CD14-positive monocyte (primary cell): Measurements from ENCODE around the gene ATP1A3. TPM values are rescaled to one million over a fixed set of nuclear protein-coding genes. Genes with fewer than 3 reads are reported as not detected.

Experiments
- DNase-seq, 3 donors: peaks; one replicate each; pipeline ENCODE4 v3.0.0-alpha.2; 2011 to 2022
- H2AFZ ChIP-seq: 2 replicates; pipeline ENCODE4 v1.6.0; 2012; ENCODE audit warnings: mild to moderate bottlenecking, low read depth, low read length, inconsistent platforms; ENCODE audit not compliant: insufficient read depth, poor library complexity, severe bottlenecking
- H3K27ac ChIP-seq, 2 donors: 1 replicate in 1 of 2; 2 replicates in 1 of 2; pipeline ENCODE4 v1.5.1; 2012 to 2013; ENCODE audit warnings: low read length in 2 of 2, control low read depth in 1 of 2, inconsistent platforms in 1 of 2, low read depth in 1 of 2, mild to moderate bottlenecking in 1 of 2
- H3K27me3 ChIP-seq, 2 donors: one replicate each; pipeline versions ENCODE4 v1.6.0 to v1.6.1; 2011 to 2013; ENCODE audit warnings: low read length in 2 of 2; ENCODE audit not compliant: control insufficient read depth in 2 of 2, insufficient read depth in 2 of 2
- H3K36me3 ChIP-seq, 2 donors: replicated peaks in 1 of 2; 1 replicate in 1 of 2; 2 replicates in 1 of 2; pipeline versions ENCODE4 v1.5.1 to v1.6.1; 2012 to 2013; ENCODE audit warnings: low read length in 2 of 2, control low read depth in 1 of 2, inconsistent platforms in 1 of 2, mild to moderate bottlenecking in 1 of 2; ENCODE audit not compliant: insufficient read depth in 2 of 2, control insufficient read depth in 1 of 2
- H3K4me1 ChIP-seq, 2 donors: 1 replicate in 1 of 2; 2 replicates in 1 of 2; pipeline versions ENCODE4 v1.5.1 to v1.6.1; 2012 to 2013; ENCODE audit warnings: low read length in 2 of 2, control low read depth in 1 of 2, inconsistent platforms in 1 of 2, mild to moderate bottlenecking in 1 of 2, moderate library complexity in 1 of 2; ENCODE audit not compliant: insufficient read depth in 2 of 2, control insufficient read depth in 1 of 2
- H3K4me2 ChIP-seq: replicated peaks from 2 replicates; pipeline ENCODE3; 2012; ENCODE audit warnings: low read length, moderate library complexity, mild to moderate bottlenecking; ENCODE audit not compliant: poor library complexity, severe bottlenecking; ENCODE audit errors: extremely low read depth
- H3K4me3 ChIP-seq, 3 experiments: fragments of 200-600 bp in 1 of 3; sonication (generic) in 1 of 3; replicated peaks in 1 of 3; 1 replicate in 2 of 3; 2 replicates in 1 of 3; pipeline ENCODE4 v1.5.1; 2011 to 2013; ENCODE audit warnings: low read length in 3 of 3, mild to moderate bottlenecking in 3 of 3, control low read depth in 2 of 3, low read depth in 2 of 3, inconsistent platforms in 1 of 3, moderate library complexity in 1 of 3
- H3K79me2 ChIP-seq: 2 replicates; pipeline ENCODE4 v1.6.0; 2012; ENCODE audit warnings: mild to moderate bottlenecking, control low read depth, inconsistent platforms, low read length, moderate library complexity; ENCODE audit not compliant: insufficient read depth
- H3K9ac ChIP-seq: 2 replicates; pipeline ENCODE4 v1.6.0; 2017; ENCODE audit warnings: low read length, mild to moderate bottlenecking; ENCODE audit not compliant: insufficient read depth, poor library complexity, severe bottlenecking
- H3K9me3 ChIP-seq, 2 donors: replicated peaks in 1 of 2; 1 replicate in 1 of 2; 2 replicates in 1 of 2; pipeline versions ENCODE4 v1.5.1 to v1.6.1; 2012 to 2013; ENCODE audit warnings: low read length in 2 of 2, control low read depth in 1 of 2; ENCODE audit not compliant: control insufficient read depth in 1 of 2, insufficient read depth in 1 of 2
- H4K20me1 ChIP-seq: 2 replicates; pipeline ENCODE4 v1.6.0; 2012; ENCODE audit warnings: mild to moderate bottlenecking, low read length, control low read depth, moderate library complexity; ENCODE audit not compliant: insufficient read depth
- H3K27ac Mint-ChIP-seq, 7 donors: one replicate each; pipeline ENCODE4 v1.8.0; 2020; ENCODE audit warnings: mild to moderate bottlenecking in 7 of 7, mixed read lengths in 7 of 7, moderate library complexity in 6 of 7, inconsistent platforms in 2 of 7
- H3K27me3 Mint-ChIP-seq, 3 donors: one replicate each; pipeline ENCODE4 v1.8.0; 2021 to 2022; ENCODE audit warnings: low read depth in 3 of 3, mild to moderate bottlenecking in 3 of 3, mixed read lengths in 3 of 3, moderate library complexity in 3 of 3, inconsistent platforms in 1 of 3
- H3K36me3 Mint-ChIP-seq, 2 donors: one replicate each; pipeline ENCODE4 v1.8.0; 2020; ENCODE audit warnings: mixed read lengths in 2 of 2, inconsistent platforms in 1 of 2, mild to moderate bottlenecking in 1 of 2
- H3K4me1 Mint-ChIP-seq: one replicate; pipeline ENCODE4 v1.8.0; 2020; ENCODE audit warnings: mild to moderate bottlenecking, mixed read lengths
- H3K4me3 Mint-ChIP-seq, 2 donors: one replicate each; pipeline ENCODE4 v1.8.0; 2020; ENCODE audit warnings: mild to moderate bottlenecking in 2 of 2, mixed read lengths in 2 of 2, moderate library complexity in 1 of 2
- H3K9me3 Mint-ChIP-seq, 7 donors: one replicate each; pipeline ENCODE4 v1.8.0; 2020 to 2022; ENCODE audit warnings: mixed read lengths in 7 of 7, mild to moderate bottlenecking in 6 of 7, moderate library complexity in 6 of 7, inconsistent platforms in 2 of 7
- WGBS: methylation state at CpG from one replicate; pipeline ENCODE4 v1.1.5; 2013; ENCODE audit warnings: missing lambda C conversion rate; ENCODE audit not compliant: insufficient coverage; 5-methylcytosine and 5-hydroxymethylcytosine counted together
- intact Hi-C, 2 donors: fragments of 100-400 bp; cut with micrococcal nuclease; formaldehyde crosslinking; loops; one replicate each; pipeline versions ENCODE4 v1.15.0 to v1.15.1; 2023
- polyA plus RNA-seq, 3 donors: library from polyadenylated mRNA; depleted of rRNA in 1 of 3; unstranded in 2 of 3; stranded (reverse) in 1 of 3; fragments of 300-500 nt in 2 of 3; fragments of >200 nt in 1 of 3; fragmentation: Illumina TruSeq in 2 of 3; gene quantifications; 1 replicate in 2 of 3; 2 replicates in 1 of 3; pipeline ENCODE4 v1.2.3, GENCODE V29; 2012 to 2021
- TF ChIP-seq, protein P1 (sequence below): fragments of 200-600 bp; IDR thresholded peaks from one replicate; pipeline ENCODE4 v1.8.0; 2022; ENCODE audit warnings: antibody characterized with exemption, mild to moderate bottlenecking

Gene ATP1A3
- polyA plus RNA-seq, 3 donors = 0.07 to 0.10 TPM; not detected in 1

DNA sequence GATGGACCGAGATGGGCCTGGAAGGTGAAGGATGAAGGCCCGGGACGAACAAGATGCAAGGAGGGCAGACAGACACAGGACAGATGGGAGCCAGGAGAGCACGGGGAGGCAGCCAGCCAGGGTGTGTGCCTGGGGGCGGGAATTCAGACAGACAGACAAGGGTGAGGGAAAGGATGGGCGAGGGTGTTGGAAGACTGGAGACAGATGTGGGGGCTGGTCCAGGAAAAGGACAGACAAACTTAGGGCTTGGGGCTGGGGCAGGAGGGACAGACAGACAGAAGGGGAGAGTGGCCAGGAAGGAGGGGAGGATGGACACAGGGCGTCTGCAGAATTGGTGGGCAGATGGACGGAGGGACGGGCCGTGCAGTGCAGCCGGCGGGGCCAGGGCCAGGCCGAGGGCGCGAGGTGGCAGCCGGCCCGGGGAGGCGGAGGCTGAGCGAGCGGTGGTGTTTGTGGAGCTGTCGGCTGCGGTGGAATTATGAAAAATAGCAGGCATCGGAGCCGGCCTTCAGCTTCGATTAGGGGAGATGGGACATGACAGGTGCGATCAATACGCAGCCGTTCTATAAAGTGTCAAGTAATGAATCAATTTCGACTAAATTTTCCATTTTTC is 61.2 kb downstream of the ATP1A3 start:
- H3K27ac Mint-ChIP-seq = no peak overlapping the region
- Histone ChIP-seq H3K4me1 (peaks cover 4 to 15% of the 10 kb centered on the region in 2 donors), H2AFZ (no peak overlapping the region), H3K9ac (no peak overlapping the region), H3K36me3 (no peaks in the 10 kb centered on the region), H3K79me2 (no peaks in the 10 kb centered on the region), H3K4me2 (no peak overlapping the region), H3K27me3 (peaks cover 23 to 64% of the 10 kb centered on the region in 2 donors), H4K20me1 (no peaks in the 10 kb centered on the region), H3K4me3 (no peak overlapping the region), H3K9me3 (peaks cover 0 to 24% of the 10 kb centered on the region in 2 donors), H3K27ac (no peak overlapping the region)
- H3K4me1 Mint-ChIP-seq = peaks cover 22% of the 10 kb centered on the region
- peaks cover 0 to 16% (median 2%) of the 10 kb centered on the region in 7 donors for H3K9me3 Mint-ChIP-seq
- 91% methylated on average over 27 of the region's 29 CpGs for WGBS
- peaks cover 17 to 75% (median 63%) of the 10 kb centered on the region in 3 donors for H3K27me3 Mint-ChIP-seq
- TF ChIP-seq, protein P1, sequence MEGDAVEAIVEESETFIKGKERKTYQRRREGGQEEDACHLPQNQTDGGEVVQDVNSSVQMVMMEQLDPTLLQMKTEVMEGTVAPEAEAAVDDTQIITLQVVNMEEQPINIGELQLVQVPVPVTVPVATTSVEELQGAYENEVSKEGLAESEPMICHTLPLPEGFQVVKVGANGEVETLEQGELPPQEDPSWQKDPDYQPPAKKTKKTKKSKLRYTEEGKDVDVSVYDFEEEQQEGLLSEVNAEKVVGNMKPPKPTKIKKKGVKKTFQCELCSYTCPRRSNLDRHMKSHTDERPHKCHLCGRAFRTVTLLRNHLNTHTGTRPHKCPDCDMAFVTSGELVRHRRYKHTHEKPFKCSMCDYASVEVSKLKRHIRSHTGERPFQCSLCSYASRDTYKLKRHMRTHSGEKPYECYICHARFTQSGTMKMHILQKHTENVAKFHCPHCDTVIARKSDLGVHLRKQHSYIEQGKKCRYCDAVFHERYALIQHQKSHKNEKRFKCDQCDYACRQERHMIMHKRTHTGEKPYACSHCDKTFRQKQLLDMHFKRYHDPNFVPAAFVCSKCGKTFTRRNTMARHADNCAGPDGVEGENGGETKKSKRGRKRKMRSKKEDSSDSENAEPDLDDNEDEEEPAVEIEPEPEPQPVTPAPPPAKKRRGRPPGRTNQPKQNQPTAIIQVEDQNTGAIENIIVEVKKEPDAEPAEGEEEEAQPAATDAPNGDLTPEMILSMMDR = no peak
- intact Hi-C loops = loop anchor here in 1 of 2 donors (5.0 kb wide), 1 partner anchor 51 kb away; the partner anchor contains the start of gene ARHGEF1
- peak overlapping the region in 1 of 2 donors; percentile 62 for H3K4me3 Mint-ChIP-seq
- H3K36me3 Mint-ChIP-seq = peaks cover 0 to 8% of the 10 kb centered on the region in 2 donors
- DNase-seq = no peak

DNA sequence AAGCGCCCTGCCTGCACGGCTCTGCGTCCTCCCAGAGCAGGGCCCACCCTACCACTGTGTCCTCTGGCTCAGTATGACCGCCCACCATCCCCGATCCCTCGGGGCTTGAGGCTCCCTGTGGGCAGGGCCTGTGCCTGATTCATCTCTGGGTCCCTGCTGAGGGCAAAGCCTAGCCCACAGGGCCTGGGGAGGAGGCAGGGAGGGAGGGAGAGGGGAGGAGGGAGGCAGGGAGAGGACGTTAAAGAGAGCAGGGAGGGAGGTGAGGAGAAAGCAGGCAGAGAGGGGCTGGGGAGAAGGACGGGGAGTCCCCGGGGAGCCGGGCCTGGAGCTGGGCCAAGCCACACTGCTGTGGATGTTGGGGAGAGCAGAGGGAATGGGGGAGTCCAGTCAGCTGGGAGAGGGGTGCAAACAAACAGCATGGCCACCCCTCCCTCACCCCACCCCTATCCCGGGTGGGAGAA is 61.7 kb downstream of the ATP1A3 start:
- H2AFZ ChIP-seq = no peak overlapping the region
- Mint-ChIP-seq H3K27ac (no peak overlapping the region), H3K4me3 (no peak overlapping the region), H3K36me3 (peaks cover 0 to 8% of the 10 kb centered on the region in 2 donors), H3K9me3 (peaks cover 0 to 16% (median 2%) of the 10 kb centered on the region in 7 donors), H3K27me3 (peaks cover 12 to 71% (median 60%) of the 10 kb centered on the region in 3 donors), H3K4me1 (peaks cover 22% of the 10 kb centered on the region)
- H3K4me3 ChIP-seq = no peak overlapping the region
- DNase-seq = no peak
- no peaks in the 10 kb centered on the region for H4K20me1 ChIP-seq
- H3K4me2 ChIP-seq = no peak overlapping the region
- H3K79me2 ChIP-seq = no peaks in the 10 kb centered on the region
- H3K4me1 ChIP-seq = peaks cover 4 to 15% of the 10 kb centered on the region in 2 donors
- no peak overlapping the region for H3K9ac ChIP-seq
- 69% methylated on average over 4 of the region's 11 CpGs for WGBS
- peaks cover 27 to 65% of the 10 kb centered on the region in 2 donors for H3K27me3 ChIP-seq
- TF ChIP-seq, protein P1 = no peak
- peaks cover 0 to 24% of the 10 kb centered on the region in 2 donors for H3K9me3 ChIP-seq
- no peak overlapping the region for H3K27ac ChIP-seq
- no peaks in the 10 kb centered on the region for H3K36me3 ChIP-seq
- intact Hi-C loops = loop anchor here in 1 of 2 donors (5.0 kb wide), 1 partner anchor 50 kb away; the partner anchor contains the start of gene ARHGEF1
